Central memory CD8-positive, alpha-beta T cell (primary cell): ENCODE results near the gene FGF11.

Experiments used
- ATAC-seq: fragments of 150-1000 bp; cut with Tn5 transposase; replicated peaks from 2 replicates; pipeline ENCODE4 v1.10.0; 2022; ENCODE audit warnings: mild to moderate bottlenecking, moderate FRiP score, moderate number of reproducible peaks; ENCODE audit not compliant: poor library complexity, severe bottlenecking; ENCODE audit errors: extremely low read depth
- DNase-seq, 2 donors: peaks; one replicate each; pipeline ENCODE4 v3.0.0; 2021; ENCODE audit warnings: low spot score in 2 of 2
- H3K27ac Mint-ChIP-seq: one replicate; pipeline ENCODE4 v1.8.0; 2022; ENCODE audit warnings: low read depth, mild to moderate bottlenecking, moderate library complexity, mixed read lengths
- H3K27me3 Mint-ChIP-seq: one replicate; pipeline ENCODE4 v1.8.0; 2022; ENCODE audit warnings: mixed read lengths
- H3K36me3 Mint-ChIP-seq: one replicate; pipeline ENCODE4 v1.8.0; 2022; ENCODE audit warnings: mild to moderate bottlenecking, moderate library complexity, mixed read lengths; ENCODE audit not compliant: insufficient read depth
- H3K4me1 Mint-ChIP-seq: one replicate; pipeline ENCODE4 v1.8.0; 2022; ENCODE audit warnings: mixed read lengths
- H3K4me3 Mint-ChIP-seq: one replicate; pipeline ENCODE4 v1.8.0; 2022; ENCODE audit warnings: mild to moderate bottlenecking, moderate library complexity, mixed read lengths
- H3K9me3 Mint-ChIP-seq: one replicate; pipeline ENCODE4 v1.8.0; 2022; ENCODE audit warnings: mixed read lengths

Gene FGF11

DNA sequence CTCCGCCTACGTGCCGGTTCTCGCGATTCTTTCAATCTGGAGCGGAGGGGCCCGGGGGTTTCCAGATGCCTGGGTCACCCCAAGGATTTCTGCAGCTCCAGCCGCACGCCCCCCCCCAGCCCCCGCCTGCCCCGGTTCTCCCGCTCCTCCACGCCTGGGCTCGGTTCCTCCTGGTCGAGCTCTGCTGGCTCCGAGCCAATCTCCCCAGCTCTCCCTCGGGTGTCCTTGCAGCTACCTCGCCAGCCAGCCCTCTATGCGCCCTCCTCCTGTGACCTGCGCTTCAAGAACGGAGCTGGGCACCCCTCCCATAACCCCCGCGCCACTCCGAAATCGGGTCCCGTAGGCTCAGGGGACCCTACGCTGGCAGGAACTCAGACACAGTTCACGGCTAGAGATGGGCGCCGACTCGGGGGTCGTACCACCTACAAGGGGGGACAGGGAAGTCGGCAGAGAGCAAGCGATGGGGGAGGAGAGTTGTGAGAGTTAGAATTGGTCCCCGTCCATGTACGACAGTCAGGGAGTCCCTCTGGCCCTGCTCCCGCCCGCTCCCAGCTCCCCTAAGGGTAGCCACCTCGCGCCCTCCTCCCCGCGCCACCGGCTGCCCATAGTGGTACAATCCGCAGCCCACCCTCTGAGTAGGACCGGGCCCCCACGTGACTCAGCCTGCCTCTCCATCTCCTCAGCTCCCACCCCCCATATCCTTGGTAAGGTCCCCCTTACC lies 961 bp downstream of the FGF11 start:
- peaks cover 16% of the 10 kb centered on the region for H3K36me3 Mint-ChIP-seq
- peak overlapping the region; percentile 69 for H3K4me3 Mint-ChIP-seq
- H3K27me3 Mint-ChIP-seq: peaks cover 70% of the 10 kb centered on the region
- H3K9me3 Mint-ChIP-seq: no peaks in the 10 kb centered on the region
- H3K4me1 Mint-ChIP-seq: peaks cover 44% of the 10 kb centered on the region
- H3K27ac Mint-ChIP-seq: peak overlapping the region; percentile 56
- ATAC-seq (no peak), DNase-seq (no peak)

DNA sequence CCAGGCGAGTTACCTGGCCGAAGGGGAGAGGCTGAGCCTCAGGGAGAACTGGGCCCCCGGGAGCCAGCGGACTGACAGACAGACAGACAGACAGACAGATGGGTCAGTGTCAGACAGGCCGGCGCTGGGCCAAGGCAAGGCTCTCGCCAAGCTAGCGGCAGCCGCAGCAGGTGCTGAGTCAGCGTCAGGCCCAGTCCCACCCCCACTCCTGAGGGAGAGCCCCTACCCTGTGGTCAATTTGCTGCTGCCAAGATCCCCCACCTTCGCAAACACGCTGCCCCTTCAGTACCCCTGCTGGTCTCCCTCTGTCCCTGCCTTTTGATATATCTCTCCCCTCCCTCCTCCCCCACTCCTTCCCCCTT lies 1.5 kb downstream of the FGF11 start:
- Mint-ChIP-seq H3K4me3 (no peak overlapping the region), H3K27ac (no peak overlapping the region), H3K4me1 (peaks cover 50% of the 10 kb centered on the region), H3K9me3 (no peaks in the 10 kb centered on the region), H3K36me3 (peaks cover 15% of the 10 kb centered on the region), H3K27me3 (peaks cover 75% of the 10 kb centered on the region)
- ATAC-seq (no peak), DNase-seq (no peak)

DNA sequence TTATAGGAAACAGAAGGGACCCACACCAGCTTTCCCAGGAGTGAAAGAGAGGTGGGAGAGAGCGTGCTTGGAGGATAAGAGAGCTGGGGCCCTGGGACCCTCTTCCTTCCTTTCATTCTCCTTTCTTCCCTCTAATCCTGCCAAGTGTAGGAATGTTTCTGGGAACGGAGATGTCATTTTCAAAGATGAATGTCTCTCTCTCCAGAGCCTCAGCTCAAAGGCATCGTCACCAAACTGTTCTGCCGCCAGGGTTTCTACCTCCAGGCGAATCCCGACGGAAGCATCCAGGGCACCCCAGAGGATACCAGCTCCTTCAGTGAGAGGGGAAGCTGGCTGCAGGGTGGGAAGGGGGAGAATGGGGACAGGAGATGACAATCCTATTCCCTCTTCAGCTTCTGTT lies 2.0 kb downstream of the FGF11 start:
- no peak overlapping the region for H3K27ac Mint-ChIP-seq
- ATAC-seq: no peak
- H3K9me3 Mint-ChIP-seq: no peaks in the 10 kb centered on the region
- peaks cover 49% of the 10 kb centered on the region for H3K4me1 Mint-ChIP-seq
- peaks cover 17% of the 10 kb centered on the region for H3K36me3 Mint-ChIP-seq
- H3K4me3 Mint-ChIP-seq: no peak overlapping the region
- peaks cover 80% of the 10 kb centered on the region for H3K27me3 Mint-ChIP-seq
- no peak for DNase-seq

DNA sequence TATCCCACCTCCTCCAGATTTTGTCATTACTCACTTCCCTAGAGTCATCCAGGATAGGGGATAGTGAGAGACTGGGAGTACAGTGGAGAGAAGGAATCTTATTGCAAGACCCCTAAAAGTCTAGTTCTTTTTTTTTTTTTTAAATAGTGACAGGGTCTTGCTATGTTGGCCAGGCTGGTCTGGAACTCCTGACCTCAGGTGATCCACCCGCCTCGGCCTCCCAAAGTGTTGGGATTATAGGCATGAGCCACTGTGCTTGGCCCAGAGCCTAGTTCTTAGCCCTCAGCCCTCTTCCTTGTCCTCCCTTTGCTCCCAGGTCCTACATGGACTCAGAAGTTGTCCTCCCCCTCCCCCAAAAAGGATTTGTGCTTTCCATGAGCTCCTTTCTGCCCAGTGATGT lies 2.8 kb downstream of the FGF11 start:
- Mint-ChIP-seq H3K4me1 (peaks cover 41% of the 10 kb centered on the region), H3K27ac (no peak overlapping the region), H3K9me3 (no peaks in the 10 kb centered on the region), H3K27me3 (peaks cover 88% of the 10 kb centered on the region), H3K36me3 (peaks cover 13% of the 10 kb centered on the region), H3K4me3 (peak overlapping the region; percentile 40)
- ATAC-seq (no peak), DNase-seq (no peak)

DNA sequence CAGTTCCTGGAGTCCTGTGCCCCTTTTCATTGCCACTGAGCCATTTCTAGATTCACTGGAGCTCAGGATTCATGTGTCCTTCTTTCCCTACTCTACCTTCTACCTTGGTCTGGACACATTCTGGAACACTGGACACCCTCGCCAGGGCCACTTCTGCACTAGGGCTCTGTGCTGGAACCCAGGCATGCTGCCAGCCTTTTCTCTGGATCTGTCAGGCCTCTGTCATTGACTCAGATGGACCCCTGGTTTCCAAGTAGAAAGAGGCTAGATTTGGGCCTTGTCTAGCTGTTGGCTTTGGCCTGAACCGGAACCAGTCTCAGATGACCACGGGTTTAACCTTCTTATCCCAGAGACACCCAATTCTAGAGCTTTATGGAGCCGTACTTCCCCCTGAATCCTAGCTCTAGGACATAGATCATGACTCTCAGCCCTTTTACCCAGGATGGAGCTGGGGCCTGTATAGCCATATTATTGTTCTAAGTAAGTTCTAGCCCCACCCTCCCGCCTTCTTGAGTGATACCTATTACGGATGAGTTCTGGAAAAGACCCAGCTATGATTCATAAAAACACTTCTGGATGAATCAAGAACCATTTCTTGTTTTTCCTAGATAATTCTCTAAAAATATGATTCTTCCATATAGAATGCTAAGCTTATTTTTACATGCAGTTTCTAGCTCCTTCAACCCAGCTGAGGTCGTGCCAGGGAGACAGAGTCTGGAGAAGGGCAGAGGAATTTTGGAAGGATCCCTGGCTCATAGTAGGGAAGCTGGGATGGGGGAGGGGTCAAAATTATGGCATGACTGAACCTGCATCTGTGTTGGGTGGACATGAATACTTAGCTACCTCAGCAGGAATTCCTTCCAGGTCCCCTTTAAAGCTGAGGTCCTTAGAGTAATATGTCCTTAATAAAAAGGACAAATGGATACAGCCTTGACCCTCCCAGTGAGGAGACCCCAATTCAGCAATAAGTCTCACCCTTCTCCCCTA lies 4.5 kb downstream of the FGF11 start:
- no peak for DNase-seq
- Mint-ChIP-seq H3K4me3 (no peak overlapping the region), H3K27ac (peak overlapping the region; percentile 59), H3K27me3 (peaks cover 85% of the 10 kb centered on the region), H3K36me3 (peaks cover 12% of the 10 kb centered on the region), H3K9me3 (no peaks in the 10 kb centered on the region), H3K4me1 (peaks cover 32% of the 10 kb centered on the region)
- ATAC-seq: no peak

DNA sequence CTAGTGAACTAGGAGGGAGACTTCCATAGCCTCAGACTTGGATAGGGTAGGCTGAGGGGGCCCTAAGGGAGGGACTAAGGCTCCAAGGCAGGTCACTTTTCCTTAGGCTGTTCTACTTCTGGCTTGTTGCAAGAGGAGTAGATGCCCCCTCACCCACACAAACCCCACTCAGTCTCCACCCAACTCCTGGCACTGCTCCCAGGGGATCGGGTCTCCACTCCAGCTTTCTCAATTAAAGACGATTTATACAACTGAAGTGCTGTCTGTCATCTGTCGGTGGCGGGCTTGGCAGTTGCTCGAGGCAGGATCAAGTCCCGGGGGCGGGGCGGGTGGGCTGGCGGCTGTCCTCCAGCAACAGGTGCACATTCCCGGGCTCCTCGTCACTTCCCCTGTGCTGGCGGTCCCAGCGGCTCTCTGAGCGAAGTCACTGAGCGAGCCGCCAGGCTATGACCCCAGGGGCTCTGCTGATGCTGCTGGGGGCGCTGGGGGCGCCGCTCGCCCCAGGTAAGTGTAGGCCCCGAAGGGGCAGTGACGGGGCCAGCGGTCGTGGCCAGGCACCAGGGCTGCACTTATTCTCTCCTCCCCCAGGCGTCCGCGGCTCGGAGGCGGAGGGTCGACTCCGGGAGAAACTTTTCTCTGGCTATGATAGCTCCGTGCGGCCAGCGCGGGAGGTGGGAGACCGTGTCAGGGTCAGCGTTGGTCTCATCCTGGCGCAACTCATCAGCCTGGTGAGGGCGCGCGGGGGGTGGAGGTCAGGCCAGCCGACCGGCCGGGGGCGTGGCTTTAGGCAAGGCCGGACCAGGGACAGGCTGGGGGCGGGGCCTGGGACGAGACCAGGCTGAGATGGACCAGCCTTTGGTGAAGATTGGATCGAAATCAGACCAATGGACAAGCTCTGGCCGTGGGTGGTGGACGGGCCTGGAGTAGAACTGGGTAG lies 5.6 kb downstream of the FGF11 start, which contains the start of gene CHRNB1:
Gene CHRNB1, plus strand, starts transcription at position 380 of the 937 bp plus-strand sequence. Its CDS starts 67 bp downstream, at position 447.
- no peak within 1 kb of the TSS for H3K27ac Mint-ChIP-seq
- peak within 1 kb of the TSS; percentile 73 for H3K4me3 Mint-ChIP-seq
- peaks cover 11% of the 10 kb centered on the region for H3K36me3 Mint-ChIP-seq
- peaks cover 75% of the 10 kb centered on the region for H3K27me3 Mint-ChIP-seq
- peaks cover 25% of the 10 kb centered on the region for H3K4me1 Mint-ChIP-seq
- no peaks in the 10 kb centered on the region for H3K9me3 Mint-ChIP-seq
- DNase-seq (no peak), ATAC-seq (no peak)

DNA sequence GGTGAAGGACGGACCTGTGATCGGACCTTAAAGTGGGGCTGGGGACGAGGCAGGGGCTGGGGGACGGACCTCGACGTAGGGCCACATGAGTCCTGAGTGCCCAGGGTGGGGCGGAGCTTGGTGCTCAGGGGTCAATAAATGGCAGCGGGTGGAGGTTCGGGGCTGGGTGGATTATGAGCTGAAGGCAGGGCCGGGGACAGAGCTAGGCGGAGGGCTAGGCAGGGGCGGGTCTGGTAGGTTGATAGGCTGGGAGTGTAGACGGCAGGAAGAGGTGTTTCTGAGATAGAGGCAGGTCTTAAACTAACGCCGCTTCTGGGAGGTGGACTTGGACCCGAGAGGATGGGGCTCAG lies 6.3 kb downstream of the FGF11 start:
- no peaks in the 10 kb centered on the region for H3K9me3 Mint-ChIP-seq

DNA sequence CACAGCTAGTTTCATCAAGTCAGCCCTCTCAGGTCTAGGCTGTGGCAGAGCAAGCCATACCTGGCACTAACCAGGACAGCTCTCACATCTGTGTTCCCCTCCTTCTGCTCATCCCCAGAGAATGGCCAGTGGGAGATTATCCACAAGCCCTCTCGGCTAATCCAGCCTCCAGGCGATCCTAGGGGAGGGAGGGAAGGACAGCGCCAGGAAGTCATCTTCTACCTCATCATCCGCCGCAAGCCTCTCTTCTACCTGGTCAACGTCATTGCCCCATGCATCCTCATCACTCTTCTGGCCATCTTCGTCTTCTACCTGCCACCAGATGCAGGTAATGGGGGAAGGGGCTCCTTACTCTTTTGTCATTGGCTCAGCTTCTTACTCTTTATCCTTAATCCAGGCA lies 9.1 kb downstream of the FGF11 start:
- H3K27ac Mint-ChIP-seq: no peak overlapping the region
- no peaks in the 10 kb centered on the region for H3K9me3 Mint-ChIP-seq
- H3K27me3 Mint-ChIP-seq: peaks cover 40% of the 10 kb centered on the region
- ATAC-seq (no peak), DNase-seq (no peak)
- H3K4me1 Mint-ChIP-seq: peaks cover 17% of the 10 kb centered on the region
- peaks cover 9% of the 10 kb centered on the region for H3K36me3 Mint-ChIP-seq
- no peak overlapping the region for H3K4me3 Mint-ChIP-seq

More for the DNA sequence above, 6.3 kb downstream of the FGF11 start:
- peaks cover 9% of the 10 kb centered on the region for H3K36me3 Mint-ChIP-seq
- H3K27me3 Mint-ChIP-seq: peaks cover 68% of the 10 kb centered on the region
- ATAC-seq: peak; percentile 90
- no peak overlapping the region for H3K27ac Mint-ChIP-seq
- no peak for DNase-seq
- H3K4me3 Mint-ChIP-seq: peak overlapping the region; percentile 73
- peaks cover 18% of the 10 kb centered on the region for H3K4me1 Mint-ChIP-seq

DNA sequence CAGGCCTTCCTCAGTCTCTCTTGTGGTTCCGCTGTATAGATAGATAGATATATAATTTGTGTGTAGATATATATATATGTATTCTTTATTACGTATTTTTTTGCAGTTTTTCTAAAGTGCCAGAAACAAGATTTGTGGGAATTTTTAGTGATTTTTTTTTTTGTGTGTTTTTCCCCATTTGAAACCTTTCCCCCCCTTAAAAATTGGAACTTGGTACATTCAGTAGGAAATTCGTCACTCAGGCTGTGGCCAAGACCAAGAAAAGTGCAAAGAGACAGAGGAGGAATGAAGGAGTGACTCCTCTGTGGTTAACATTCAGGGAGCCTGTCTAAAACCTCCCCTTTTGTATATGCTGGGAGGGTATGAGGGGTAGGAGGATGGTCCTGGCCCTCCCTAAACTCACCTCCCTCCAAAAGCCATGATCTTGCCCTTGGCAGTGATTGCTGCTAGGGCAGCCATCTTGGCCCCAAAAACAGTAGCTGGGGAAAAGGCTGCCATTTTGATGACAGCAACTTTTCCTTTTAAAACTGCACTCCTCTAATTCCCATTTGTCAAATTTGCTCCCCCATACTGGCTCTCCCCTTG lies 20.7 kb downstream of the FGF11 start:
- Mint-ChIP-seq H3K4me1 (peaks cover 16% of the 10 kb centered on the region), H3K9me3 (no peaks in the 10 kb centered on the region), H3K27ac (no peak overlapping the region), H3K27me3 (no peaks in the 10 kb centered on the region), H3K4me3 (no peak overlapping the region), H3K36me3 (peaks cover 31% of the 10 kb centered on the region)
- DNase-seq (no peak), ATAC-seq (no peak)

DNA sequence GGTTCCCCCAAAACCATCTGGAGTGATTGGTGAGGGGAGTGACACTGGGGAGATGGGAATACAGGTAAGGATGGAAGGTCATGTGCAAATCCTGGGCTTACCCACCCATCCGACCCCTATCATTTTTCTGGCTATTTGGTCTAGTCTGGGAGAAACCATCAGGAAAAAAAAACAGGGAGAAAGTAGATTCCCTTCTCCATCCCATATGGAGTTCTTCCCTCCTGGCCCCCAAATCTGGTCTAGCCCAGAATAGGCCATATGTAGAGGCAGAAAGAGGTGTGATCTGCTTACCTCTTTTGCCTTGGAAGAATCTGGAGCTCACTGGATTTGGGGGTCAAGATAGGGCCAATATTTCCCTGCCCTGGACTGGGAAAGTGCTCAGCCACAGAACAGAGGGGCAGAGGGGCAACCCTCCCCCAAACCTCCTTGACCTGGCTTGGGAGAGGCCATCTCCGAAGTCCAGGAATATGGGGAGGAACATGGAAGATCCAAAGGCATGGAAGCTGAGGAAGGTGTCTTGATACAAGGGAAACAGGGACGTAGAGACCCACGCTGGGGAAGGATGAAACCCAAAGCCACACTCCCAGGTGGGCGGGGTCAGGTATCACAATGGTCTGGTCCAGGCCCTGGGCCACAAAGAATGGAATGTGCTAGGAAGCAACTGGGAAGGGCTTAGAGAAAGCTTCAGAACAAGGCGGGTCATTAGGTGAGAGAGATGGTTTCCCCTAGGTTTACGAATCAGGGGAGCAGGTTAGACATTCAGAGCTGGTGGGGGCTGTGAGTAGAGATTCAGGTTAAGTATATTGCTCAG lies 21.7 kb downstream of the FGF11 start:
- ATAC-seq: no peak
- DNase-seq: no peak
- Mint-ChIP-seq H3K4me3 (no peak overlapping the region), H3K27ac (no peak overlapping the region), H3K36me3 (peaks cover 25% of the 10 kb centered on the region), H3K9me3 (no peaks in the 10 kb centered on the region), H3K4me1 (peaks cover 12% of the 10 kb centered on the region), H3K27me3 (no peaks in the 10 kb centered on the region)
